ENCODE data around the gene MGMT.

The MGMT gene

GRCh38 chr10:129766611-129767550 lies 299.8 kb downstream of the MGMT start:
- no peak for DNase-seq

- DNase-seq, result no peak
Observed at GRCh38 chr10:129767751-129768150, 300.7 kb downstream of the MGMT start.

- no peak for DNase-seq
Observed at GRCh38 chr10:129768437-129769355, 301.7 kb downstream of the MGMT start.

- DNase-seq, result no peak
Observed at GRCh38 chr10:129769381-129770116, 302.5 kb downstream of the MGMT start.

- no peak for DNase-seq
Observed at GRCh38 chr10:129770286-129770685, 303.2 kb downstream of the MGMT start.

- no peak for DNase-seq
Observed at GRCh38 chr10:129771024-129771423, 304.0 kb downstream of the MGMT start.

GRCh38 chr10:129771576-129771975 lies 304.5 kb downstream of the MGMT start:
- no peak for DNase-seq

GRCh38 chr10:129771991-129772431 lies 305.0 kb downstream of the MGMT start:
- no peak for DNase-seq

GRCh38 chr10:129772468-129773358 lies 305.7 kb downstream of the MGMT start:
- DNase-seq, result no peak

GRCh38 chr10:129773359-129773990 lies 306.4 kb downstream of the MGMT start:
- no peak for DNase-seq

- no peak for DNase-seq
Observed at GRCh38 chr10:129774082-129774735, 307.2 kb downstream of the MGMT start.

- no peak for DNase-seq
Observed at GRCh38 chr10:129774736-129775401, 307.8 kb downstream of the MGMT start.

GRCh38 chr10:129775681-129776080 lies 308.6 kb downstream of the MGMT start:
- DNase-seq, result no peak

- no peak for DNase-seq
Observed at GRCh38 chr10:129777687-129778086, 310.6 kb downstream of the MGMT start.

- no peak for DNase-seq
Observed at GRCh38 chr10:129778571-129778970, 311.5 kb downstream of the MGMT start.

- no peak for DNase-seq
Observed at GRCh38 chr10:129779126-129780111, 312.4 kb downstream of the MGMT start.

GRCh38 chr10:129780198-129780597 lies 313.2 kb downstream of the MGMT start:
- no peak for DNase-seq

GRCh38 chr10:129780901-129781795 lies 314.1 kb downstream of the MGMT start:
- DNase-seq, result no peak
